Measurements from ENCODE around the gene THRA.

Gene THRA

DNA sequence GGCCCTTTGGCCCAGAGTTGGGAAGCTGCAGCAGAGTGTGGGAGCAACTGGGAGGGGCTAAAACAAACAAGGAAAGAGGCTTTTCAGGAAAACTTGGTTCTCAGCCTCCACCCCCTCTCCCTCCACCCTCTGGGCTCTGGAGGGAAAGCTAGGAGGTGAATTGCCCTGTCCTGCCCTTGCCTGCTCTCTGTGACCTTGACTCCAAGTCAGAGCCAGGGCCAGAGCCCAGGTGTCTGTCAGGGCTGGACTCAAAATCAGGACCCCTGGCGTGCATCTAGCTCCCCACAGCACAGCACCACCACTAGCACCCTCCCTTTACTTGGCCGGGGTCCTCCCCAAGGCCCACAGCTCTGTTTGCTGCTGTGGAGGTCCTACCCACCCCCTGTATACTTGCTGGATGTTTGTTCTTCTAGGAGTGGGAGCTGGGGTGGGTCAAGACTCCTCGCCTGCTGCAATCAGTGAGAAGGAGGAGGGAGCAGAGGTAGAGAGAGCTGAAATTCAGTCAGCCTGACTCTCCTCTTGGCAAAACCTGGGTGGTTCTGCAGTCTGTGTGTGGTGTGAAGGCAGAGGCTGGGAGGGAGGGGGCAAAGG is 40.4 kb downstream of the THRA start:
- H3K27ac ChIP-seq: no peak overlapping the region
- no peak for TF ChIP-seq ZFX (IDR thresholded peaks at IDR 0.05)
- TF ChIP-seq, protein P1, sequence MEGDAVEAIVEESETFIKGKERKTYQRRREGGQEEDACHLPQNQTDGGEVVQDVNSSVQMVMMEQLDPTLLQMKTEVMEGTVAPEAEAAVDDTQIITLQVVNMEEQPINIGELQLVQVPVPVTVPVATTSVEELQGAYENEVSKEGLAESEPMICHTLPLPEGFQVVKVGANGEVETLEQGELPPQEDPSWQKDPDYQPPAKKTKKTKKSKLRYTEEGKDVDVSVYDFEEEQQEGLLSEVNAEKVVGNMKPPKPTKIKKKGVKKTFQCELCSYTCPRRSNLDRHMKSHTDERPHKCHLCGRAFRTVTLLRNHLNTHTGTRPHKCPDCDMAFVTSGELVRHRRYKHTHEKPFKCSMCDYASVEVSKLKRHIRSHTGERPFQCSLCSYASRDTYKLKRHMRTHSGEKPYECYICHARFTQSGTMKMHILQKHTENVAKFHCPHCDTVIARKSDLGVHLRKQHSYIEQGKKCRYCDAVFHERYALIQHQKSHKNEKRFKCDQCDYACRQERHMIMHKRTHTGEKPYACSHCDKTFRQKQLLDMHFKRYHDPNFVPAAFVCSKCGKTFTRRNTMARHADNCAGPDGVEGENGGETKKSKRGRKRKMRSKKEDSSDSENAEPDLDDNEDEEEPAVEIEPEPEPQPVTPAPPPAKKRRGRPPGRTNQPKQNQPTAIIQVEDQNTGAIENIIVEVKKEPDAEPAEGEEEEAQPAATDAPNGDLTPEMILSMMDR (conservative IDR thresholded peaks at IDR 0.05): no peak

DNA sequence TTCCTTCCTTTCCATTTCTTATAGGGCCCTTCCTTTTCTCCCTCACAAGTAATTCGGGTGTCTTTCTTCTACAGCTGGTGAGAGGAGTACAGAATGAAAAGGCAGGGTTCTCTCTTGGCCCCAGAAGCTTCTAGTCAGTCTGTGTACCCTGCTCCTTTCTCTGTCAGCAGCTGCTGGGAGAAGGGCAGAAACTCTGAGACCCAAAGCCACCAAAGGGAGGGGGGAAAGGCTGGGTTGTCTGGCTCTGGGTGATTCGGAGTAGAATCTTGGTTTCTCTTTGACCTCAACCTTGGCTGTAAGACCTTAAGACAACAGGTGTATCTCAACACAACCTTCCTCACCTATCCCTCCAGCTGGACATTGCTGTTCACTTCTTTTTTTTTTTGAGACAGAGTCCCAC is 40.9 kb downstream of the THRA start:
- H3K27ac ChIP-seq: no peak overlapping the region
- TF ChIP-seq ZFX (IDR thresholded peaks at IDR 0.05): no peak
- TF ChIP-seq, protein P1 (conservative IDR thresholded peaks at IDR 0.05): no peak

DNA sequence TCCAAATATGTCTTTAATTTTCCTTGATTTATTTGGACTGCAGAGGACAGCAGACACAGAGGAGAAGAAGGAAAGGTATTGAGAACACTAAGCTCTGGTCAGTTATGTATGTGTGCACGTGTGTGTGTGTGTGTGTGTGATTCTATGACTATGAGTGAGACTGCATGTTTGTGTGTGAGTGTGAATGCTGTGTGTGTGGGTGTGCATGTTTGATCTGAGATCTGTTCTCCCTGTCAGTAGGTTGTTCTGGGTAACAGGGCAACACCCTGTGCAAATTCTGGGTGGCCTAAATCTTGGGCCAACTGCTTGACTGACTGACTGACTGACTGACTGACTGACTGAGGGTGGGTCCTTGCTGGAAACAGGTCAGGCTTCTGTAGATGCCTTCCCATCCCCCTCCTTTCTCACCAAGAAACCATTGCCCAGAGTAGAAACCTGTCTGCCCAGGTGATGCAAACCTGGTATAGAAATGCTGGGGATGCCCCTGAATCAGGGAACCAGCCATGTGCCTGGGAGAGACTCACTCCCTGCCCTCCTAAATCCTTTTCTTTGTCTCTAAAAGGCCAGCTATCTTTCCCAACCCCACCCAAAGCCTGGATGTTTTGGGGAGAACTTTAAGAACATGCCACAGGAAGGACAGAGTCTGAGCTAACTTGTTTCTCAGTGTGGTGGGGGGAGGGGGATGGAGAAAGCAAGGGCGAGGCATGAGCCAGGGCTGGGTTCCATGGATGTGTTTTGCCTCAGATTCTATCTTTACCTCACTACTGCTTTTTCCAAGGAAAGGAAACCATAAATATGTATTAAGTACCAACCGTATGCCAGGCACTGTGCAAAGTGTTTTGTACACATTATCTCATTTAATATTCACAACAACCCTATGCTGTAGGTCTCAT is 42.1 kb downstream of the THRA start:
- no peak for TF ChIP-seq ZFX (IDR thresholded peaks at IDR 0.05)
- TF ChIP-seq, protein P1 (conservative IDR thresholded peaks at IDR 0.05): no peak
- no peak overlapping the region for H3K27ac ChIP-seq

DNA sequence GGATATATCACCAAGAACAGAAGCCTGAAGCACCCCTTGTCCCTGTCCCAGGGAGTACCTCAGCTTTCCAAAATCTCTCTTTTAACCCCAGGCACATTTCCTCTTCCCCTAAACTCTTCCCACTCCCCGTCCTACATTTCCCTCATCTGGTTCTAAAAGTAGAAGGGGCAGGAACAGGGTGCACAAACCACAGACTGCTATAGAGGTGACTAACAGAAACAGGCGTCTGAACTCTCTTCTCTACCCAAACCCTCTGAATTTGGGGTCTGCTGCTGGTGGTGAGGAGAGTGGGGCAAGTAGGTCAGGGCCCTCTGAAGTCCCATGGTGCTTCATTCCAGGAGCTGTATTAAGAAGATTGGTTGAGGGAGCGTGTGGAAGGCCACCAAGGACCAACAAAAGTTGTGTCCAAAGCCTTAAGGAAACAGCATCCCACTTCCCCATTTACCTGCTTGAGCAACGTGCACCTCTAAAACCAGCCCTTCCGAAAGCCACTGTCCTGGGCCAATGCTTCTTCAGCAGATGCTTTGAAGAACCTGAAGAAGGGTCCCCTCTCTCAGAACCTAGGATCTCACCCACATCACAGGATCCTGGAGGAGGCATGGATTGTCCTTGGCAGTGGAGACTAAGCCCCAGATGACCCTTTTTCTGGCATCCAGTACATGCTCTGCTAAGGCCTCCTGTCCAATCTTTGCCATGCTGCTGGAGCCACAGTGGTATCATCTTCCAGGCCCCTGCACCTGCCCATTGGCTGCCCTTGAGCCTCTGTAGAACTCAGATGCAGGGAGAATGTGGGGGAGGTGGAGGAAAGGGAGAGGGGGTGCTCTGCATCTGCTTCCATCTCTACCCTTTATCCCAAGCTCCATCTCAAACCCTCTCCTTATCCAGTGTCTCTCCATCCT is 43.3 kb downstream of the THRA start:
- H3K27ac ChIP-seq: no peak overlapping the region
- TF ChIP-seq ZFX (IDR thresholded peaks at IDR 0.05): no peak
- TF ChIP-seq, protein P1 (conservative IDR thresholded peaks at IDR 0.05): no peak

DNA sequence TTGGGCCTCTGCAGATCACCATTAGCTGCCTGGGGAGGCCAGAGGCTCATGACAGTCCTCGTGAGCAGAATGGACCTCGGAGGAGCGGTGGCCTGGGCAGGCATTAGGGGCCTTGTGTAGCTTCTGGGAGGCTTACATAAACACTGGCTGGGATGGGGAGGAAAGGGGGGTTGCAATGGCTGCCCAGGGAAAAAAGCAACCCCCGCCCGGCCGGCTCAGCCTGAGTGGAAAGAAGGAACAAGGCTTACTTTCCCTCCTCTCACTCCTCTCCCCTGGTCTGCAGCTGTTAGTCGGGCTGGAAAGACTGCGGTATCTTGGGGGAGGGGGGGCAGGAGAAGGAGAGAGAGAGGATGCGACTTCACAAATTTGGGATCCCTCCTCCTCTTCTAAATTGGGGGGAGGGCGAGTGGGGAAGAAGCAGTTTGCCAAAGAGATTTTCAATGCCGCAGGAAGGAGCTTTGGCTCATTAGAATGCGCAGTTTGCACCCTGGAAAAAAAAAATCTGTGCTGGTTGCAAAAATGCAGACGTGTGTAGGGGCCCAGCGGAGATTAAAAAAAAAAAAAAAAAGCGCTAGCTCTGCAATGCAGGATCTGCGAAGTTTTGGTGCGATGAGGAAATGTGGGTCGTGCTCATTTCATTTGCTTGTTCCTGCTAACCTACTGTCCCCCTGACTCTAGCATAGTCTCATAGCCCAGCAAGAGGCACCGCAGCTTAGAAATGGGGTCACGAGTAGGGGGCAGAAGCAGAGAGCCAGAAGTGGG is 44.2 kb downstream of the THRA start:
- TF ChIP-seq ZFX (IDR thresholded peaks at IDR 0.05): no peak
- TF ChIP-seq, protein P1 (conservative IDR thresholded peaks at IDR 0.05): no peak
- H3K27ac ChIP-seq: no peak overlapping the region

DNA sequence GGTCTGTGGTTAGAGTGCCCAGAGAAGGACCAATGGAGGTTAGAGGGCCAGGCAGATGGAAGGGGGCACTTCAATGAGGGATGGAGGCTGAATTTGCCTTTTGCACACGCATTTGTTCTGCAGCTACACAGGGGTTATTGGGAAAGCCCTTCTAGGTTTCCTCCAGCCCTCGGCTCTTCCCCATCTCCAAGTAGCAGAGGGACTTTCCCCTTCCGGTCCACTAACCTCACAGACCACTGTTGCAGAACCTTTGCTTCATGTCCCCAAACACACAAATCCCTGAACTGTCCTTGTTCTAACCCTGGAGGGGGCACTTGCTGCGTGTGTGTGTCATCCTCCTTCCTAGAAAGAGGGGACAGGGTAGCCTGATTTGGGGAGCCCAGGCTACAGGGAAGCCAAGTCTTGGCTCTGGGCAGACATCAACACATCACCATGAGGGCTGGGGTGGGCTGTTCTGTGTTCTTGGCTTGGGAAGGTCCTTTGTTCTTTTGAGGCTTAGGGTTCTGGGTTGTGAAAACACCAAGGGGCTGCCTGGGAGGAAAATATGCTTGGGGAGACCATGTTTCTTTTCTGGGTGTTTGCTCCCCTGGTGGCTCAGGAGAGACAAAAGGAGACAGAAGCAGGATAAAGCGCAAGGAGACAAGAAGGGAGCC is 44.9 kb downstream of the THRA start:
- TF ChIP-seq, protein P1 (conservative IDR thresholded peaks at IDR 0.05): no peak
- no peak for TF ChIP-seq ZFX (IDR thresholded peaks at IDR 0.05)
- no peak overlapping the region for H3K27ac ChIP-seq

All from C4-2B (cell line).